KG1 (cell line): Measurements from ENCODE around the gene WDR43.
"Not testable (repeated sequence)": the region's sequence is repeated elsewhere in the genome, so short reads cannot be mapped to it uniquely, and the experiment has no call there.

Experiments used
- DNase-seq: peaks from one replicate; lab custom pipeline; 2025; lab: John Stamatoyannopoulos, UW

The WDR43 gene

GRCh38 chr2:28960401-28960800 lies 65.9 kb downstream of the WDR43 start:
- DNase-seq: no peak

- no peak for DNase-seq
Observed at GRCh38 chr2:28962505-28962904, 68.0 kb downstream of the WDR43 start.

GRCh38 chr2:28970464-28971160 lies 76.1 kb downstream of the WDR43 start:
- no peak for DNase-seq

- DNase-seq: no peak
Observed at GRCh38 chr2:28972778-28973335, 78.4 kb downstream of the WDR43 start.

GRCh38 chr2:28974252-28974651 lies 79.8 kb downstream of the WDR43 start:
- no peak for DNase-seq

GRCh38 chr2:28975671-28976070 lies 81.2 kb downstream of the WDR43 start:
- DNase-seq: no peak

- DNase-seq: no peak
Observed at GRCh38 chr2:28976584-28976983, 82.1 kb downstream of the WDR43 start.

GRCh38 chr2:28977176-28977875 lies 82.9 kb downstream of the WDR43 start:
- no peak for DNase-seq

GRCh38 chr2:28978001-28978400 lies 83.5 kb downstream of the WDR43 start:
- not testable (repeated sequence) for DNase-seq

- DNase-seq: no peak
Observed at GRCh38 chr2:28978606-28979005, 84.1 kb downstream of the WDR43 start.

- no peak for DNase-seq
Observed at GRCh38 chr2:28979041-28979440, 84.6 kb downstream of the WDR43 start.

- no peak for DNase-seq
Observed at GRCh38 chr2:28979576-28980366, 85.3 kb downstream of the WDR43 start.

- DNase-seq: no peak
Observed at GRCh38 chr2:28980368-28981015, 86.0 kb downstream of the WDR43 start.

- DNase-seq: no peak
Observed at GRCh38 chr2:28981016-28981441, 86.6 kb downstream of the WDR43 start, which contains the start of gene TOGARAM2. TSS of gene TOGARAM2 (plus strand) at chr2:28981298. CDS start at chr2:28994835, 13,537 bp downstream.

GRCh38 chr2:28981620-28982376 lies 87.3 kb downstream of the WDR43 start:
- no peak for DNase-seq

GRCh38 chr2:28982381-28982950 lies 88.0 kb downstream of the WDR43 start:
- DNase-seq: no peak

GRCh38 chr2:28986429-28986828 lies 92.0 kb downstream of the WDR43 start:
- DNase-seq: no peak

- no peak for DNase-seq
Observed at GRCh38 chr2:28989973-28990372, 95.5 kb downstream of the WDR43 start.

- no peak for DNase-seq
Observed at GRCh38 chr2:28990445-28990844, 96.0 kb downstream of the WDR43 start.

- DNase-seq: no peak
Observed at GRCh38 chr2:28991021-28991420, 96.6 kb downstream of the WDR43 start.

- DNase-seq: no peak
Observed at GRCh38 chr2:28991460-28991859, 97.0 kb downstream of the WDR43 start.
